GM10266 (cell line): Measurements from ENCODE around the gene SUMO3.

Experiments
- DNase-seq: peaks from one replicate; pipeline ENCODE4 v3.0.0; 2012; ENCODE audit errors: extremely low spot score
- CTCF ChIP-seq: IDR thresholded peaks from 2 replicates; pipeline ENCODE4 v1.5.1; 2012; ENCODE audit warnings: mild to moderate bottlenecking, low read depth; ENCODE audit not compliant: control insufficient read depth, insufficient read depth; ENCODE audit errors: missing control alignments

Gene SUMO3

GRCh38 chr21:44817914-44818639 lies at the start of gene SUMO3:
Gene SUMO3, minus strand, starts transcription at chr21:44818062. Its CDS starts 94 bp downstream, at chr21:44817968.
- DNase-seq = peak; percentile 98
- no peak for TF ChIP-seq CTCF

GRCh38 chr21:44867464-44867863 lies 49.6 kb upstream of the SUMO3 start:
- DNase-seq = no peak
- TF ChIP-seq CTCF = no peak

GRCh38 chr21:44866780-44867179 lies 48.9 kb upstream of the SUMO3 start:
- DNase-seq = no peak

GRCh38 chr21:44865561-44866280 lies 47.9 kb upstream of the SUMO3 start:
- DNase-seq = no peak
- TF ChIP-seq CTCF = no peak

More at GRCh38 chr21:44866780-44867179, 48.9 kb upstream of the SUMO3 start:
- no peak for TF ChIP-seq CTCF

GRCh38 chr21:44862869-44863685 lies 45.2 kb upstream of the SUMO3 start:
- no peak for TF ChIP-seq CTCF
- no peak for DNase-seq

- no peak for DNase-seq
- TF ChIP-seq CTCF = no peak
Measured at GRCh38 chr21:44858791-44859190, 40.9 kb upstream of the SUMO3 start.
